HS-5 (cell line): Measurements from ENCODE around the gene KRTAP5-10.
"Not testable (repeated sequence)": the region's sequence is repeated elsewhere in the genome, so short reads cannot be mapped to it uniquely, and the experiment has no call there.

ENCODE experiments used
- DNase-seq: peaks from one replicate; pipeline ENCODE4 v3.0.0-alpha.2; 2012; ENCODE audit warnings: low read depth

The KRTAP5-10 gene

GRCh38 chr11:71542879-71543777, 22.2 kb upstream of the KRTAP5-10 start:
- no peak for DNase-seq

DNA sequence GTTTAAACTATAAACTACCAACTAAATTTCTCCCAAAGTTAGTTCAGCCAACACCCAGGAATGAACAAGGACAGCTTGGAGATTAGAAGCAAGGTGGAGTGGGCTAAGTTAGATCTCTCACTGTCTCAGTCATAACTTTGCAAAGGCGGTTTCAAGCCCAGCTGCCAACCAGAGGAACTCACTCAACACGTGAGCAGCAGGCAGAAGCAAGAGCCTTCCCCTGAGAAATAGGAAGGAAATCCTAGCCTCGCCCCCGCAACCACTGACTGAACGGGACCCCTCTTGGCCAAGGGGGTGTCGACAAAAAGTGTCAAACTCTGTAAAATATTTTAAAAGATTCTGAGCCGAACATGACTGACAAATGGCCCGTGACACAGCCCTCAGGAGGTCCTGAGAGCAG, 21.5 kb upstream of the KRTAP5-10 start:
- DNase-seq = no peak

GRCh38 chr11:71544525-71545214, 20.7 kb upstream of the KRTAP5-10 start:
- no peak for DNase-seq

DNA sequence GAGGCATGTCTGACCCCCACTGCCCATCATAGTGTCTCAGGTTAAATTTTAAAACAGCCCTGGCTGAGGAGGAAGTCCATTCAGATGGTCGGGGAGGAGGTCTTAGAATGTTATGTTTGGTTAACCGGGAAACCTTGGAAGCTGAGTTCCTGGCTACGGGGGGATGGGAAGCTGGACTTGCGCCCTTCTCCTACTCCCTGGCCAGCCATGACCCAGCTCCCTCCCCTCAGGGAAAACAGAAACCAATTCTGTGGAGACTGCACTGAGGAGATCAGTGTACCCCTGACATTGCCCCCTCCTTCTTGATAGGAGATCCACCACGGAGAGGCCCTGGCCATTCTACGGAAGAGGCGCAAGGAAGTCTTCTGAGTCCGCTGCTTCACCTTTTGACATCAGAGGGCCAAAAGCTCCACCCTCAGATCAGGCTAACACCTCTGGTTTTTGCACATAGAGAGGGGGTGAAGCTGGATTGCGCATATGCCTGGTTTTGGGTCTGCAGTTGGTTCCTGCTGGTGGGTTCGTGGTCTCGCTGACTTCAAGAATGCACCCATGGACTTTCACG, 19.9 kb upstream of the KRTAP5-10 start:
- DNase-seq = no peak

DNA sequence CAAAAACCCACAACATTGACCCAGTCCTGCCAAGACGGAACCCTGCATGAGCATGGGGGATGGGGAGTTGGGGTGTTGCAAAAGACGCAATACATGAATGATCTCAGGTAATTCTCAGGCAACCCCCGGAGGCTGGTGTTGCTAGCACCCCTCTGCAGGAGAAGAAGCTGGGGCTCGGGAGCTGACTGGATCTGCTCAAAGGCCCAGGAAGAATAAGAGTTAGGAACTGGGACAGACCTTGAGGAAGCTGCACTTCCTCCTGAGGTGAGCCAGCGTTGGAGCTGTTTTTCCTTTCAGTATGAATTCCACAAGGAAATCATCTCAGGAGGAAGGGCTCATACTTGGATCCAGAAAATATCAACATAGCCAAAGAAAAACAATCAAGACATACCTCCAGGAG, 17.2 kb upstream of the KRTAP5-10 start, which contains the start of gene KRTAP5-9:
Gene KRTAP5-9, plus strand, starts transcription at position 301 of the 400 bp plus-strand sequence. CDS start 238 bp downstream, outside the sequence.
- no peak for DNase-seq

DNA sequence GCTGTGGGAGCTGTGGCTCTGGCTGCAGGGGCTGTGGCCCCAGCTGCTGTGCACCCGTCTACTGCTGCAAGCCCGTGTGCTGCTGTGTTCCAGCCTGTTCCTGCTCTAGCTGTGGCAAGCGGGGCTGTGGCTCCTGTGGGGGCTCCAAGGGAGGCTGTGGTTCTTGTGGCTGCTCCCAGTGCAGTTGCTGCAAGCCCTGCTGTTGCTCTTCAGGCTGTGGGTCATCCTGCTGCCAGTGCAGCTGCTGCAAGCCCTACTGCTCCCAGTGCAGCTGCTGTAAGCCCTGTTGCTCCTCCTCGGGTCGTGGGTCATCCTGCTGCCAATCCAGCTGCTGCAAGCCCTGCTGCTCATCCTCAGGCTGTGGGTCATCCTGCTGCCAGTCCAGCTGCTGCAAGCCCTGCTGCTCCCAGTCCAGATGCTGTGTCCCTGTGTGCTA, 16.6 kb upstream of the KRTAP5-10 start:
- no peak for DNase-seq

DNA sequence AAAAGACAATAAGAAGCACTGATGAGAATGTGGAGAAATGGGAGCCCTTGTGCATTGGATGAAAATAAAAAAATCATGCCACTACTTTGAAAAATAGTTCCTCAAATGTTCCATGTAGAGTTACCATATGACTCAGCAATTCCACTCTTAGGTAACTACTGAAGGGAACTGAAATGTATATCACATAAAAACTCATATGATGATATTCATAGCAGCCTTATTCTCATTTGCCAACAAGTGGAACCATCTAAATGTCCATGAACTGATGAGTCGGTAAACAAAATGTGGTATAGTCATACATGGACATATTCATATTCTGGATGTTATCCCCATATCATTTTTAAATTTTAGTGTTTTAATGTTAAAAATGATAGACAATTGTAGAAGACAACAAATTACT, 13.7 kb upstream of the KRTAP5-10 start:
- DNase-seq = no peak

GRCh38 chr11:71554996-71555395, 10.4 kb upstream of the KRTAP5-10 start:
- DNase-seq = no peak

DNA sequence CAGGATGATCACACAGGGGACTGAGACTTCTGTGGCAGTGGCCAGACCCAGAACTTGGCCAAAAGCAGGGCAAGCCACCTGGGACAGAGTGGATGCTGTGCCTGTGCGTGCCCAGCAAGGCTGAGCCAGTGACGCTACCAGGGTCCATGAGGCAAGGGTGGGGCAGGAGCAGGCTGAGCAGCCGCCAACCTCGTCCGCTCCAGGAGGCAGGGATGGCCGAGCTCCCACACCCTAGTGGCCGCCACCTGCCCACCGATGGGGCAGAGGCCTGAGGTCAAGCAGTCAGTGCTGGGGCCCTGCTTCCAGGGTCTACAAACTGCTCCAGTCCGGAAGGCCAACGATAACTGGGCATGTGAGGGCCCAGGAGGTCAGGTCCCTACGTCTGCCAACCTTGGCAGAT, 9.9 kb upstream of the KRTAP5-10 start:
- no peak for DNase-seq

- DNase-seq = no peak
Observed at GRCh38 chr11:71556018-71556417, 9.3 kb upstream of the KRTAP5-10 start.

- no peak for DNase-seq
Observed at GRCh38 chr11:71557257-71557656, 8.1 kb upstream of the KRTAP5-10 start.

DNA sequence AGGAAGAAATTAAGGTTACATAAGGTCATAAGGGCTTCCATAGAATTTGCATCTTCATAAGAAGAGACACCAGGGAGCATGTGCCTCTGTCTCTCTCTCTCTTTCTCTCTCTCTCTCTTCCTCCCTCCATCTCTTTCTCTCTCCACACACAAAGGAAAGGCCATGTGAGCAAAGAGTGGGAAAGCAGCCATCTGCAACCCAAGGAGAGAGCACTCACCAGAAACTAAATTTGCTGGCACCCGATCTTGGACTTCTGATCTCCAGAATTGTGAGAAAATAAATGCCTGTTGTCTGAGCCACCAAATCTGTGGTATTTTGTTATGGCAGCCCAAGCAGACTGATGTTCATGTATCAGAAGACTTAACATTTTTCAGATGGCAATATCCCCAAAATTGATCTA, 6.4 kb upstream of the KRTAP5-10 start:
- DNase-seq = no peak

- no peak for DNase-seq
Observed at GRCh38 chr11:71562120-71562519, 3.2 kb upstream of the KRTAP5-10 start.

- DNase-seq = peak; percentile 37
Observed at GRCh38 chr11:71563406-71563805, 2.0 kb upstream of the KRTAP5-10 start.

DNA sequence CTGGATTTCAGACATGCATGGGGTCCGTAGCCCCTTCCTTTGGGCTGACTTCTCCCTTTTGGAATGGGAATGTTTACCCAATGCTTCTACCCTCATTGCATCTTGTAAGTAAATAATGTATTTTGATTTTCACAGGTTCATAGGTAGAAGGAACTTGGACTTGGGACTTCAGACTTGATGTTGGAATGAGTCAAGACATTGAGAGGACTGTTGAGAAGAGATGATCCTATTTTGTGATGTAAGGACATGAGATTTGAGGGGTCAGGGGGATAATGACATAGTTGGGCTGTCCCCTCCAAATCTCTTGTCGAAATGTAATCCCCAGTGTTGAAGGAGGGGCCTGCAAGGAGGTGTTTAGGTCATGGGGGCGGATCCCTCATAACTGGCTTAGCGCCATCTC, 933 bp upstream of the KRTAP5-10 start:
- DNase-seq = no peak

DNA sequence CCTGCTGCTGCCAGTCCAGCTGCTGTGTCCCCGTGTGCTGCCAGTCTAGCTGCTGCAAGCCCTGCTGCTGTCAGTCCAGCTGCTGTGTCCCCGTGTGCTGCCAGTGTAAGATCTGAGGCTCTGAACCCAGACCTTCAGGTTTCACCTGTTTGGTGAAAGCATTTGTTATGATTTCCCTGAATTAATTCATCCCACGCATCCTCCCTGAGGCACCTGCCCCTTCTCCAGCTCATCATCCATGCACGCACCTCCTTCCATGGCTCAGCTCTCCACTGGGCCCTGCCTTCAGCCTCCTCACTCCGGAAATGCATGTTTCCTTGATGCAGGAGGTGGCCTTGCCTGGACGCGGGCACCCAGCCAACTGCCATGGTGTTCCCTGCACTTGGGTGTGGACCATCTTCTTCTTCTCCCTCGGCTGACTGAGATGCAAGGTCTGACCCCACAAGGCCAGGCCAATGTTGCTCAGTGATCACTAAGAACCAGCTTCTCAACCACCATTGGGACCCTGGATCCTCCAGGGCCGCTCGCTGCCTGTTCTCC, 788 bp downstream of the KRTAP5-10 start:
- DNase-seq = no peak

- DNase-seq = not testable (repeated sequence)
Observed at GRCh38 chr11:71566626-71567599, 1.6 kb downstream of the KRTAP5-10 start.

DNA sequence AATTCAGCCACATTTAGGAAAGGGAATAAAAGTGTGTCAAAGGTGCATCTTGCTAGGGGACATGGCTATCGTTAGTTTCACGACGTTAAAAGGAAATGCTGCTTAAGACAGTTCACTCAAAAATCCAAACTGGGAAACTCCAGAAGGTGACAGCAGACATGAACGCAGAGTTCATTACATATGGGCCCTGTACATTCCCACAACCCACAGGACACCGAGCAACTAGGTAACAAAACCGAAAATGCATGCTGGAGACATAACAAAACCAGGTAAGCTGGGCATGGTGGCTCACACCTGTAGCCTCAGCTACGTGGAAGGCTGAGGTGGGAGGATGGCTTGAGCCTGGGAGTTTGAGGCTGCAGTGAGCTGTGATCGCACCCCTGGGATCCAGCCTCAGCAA, 2.3 kb downstream of the KRTAP5-10 start:
- not testable (repeated sequence) for DNase-seq

DNA sequence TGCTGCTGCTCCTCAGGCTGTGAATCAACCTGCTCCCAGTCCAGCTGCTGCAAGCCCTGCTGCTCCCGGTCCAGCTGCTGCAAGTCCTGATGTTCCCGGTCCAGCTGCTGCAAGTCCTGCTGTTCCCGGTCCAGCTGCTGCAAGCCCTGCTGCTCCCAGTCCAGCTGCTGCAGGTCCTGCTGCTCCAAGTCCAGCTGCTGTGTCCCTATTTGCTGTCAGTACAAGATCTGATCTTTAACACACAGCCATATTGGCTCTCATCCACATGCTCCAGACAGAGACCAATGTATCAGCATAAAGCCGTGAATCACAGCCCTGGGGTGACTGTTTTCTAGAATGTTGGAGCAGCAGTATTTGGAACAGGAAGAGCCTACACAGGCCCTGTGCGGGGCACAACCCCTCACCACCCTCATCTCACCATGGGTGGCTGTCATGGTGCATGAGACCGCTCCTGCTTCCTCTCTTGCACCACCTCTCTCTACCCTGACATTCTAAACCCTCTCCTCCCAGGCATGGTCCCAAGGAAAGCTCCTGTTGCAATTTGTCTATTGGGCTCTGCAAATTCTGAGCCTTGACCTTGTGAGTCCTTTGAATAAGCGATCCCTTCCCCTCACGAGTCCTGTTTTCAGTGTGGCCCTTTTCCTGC, 3.5 kb downstream of the KRTAP5-10 start:
- DNase-seq = no peak

GRCh38 chr11:71571101-71571850, 5.9 kb downstream of the KRTAP5-10 start:
- not testable (repeated sequence) for DNase-seq
